Chondrocyte (in vitro differentiated cells): ENCODE data around the gene SPO11. TPM values are rescaled to one million over a fixed set of nuclear protein-coding genes. Genes with fewer than 3 reads are reported as not detected.

Experiments used
- DNase-seq: peaks from one replicate; pipeline ENCODE4 v3.0.0; 2021; ENCODE audit warnings: mixed read lengths, low spot score
- H3K27ac Mint-ChIP-seq: one replicate; pipeline ENCODE4 v1.8.0; 2021; ENCODE audit warnings: mild to moderate bottlenecking, moderate library complexity, mixed read lengths; ENCODE audit not compliant: unreplicated experiment
- H3K27me3 Mint-ChIP-seq: 2 replicates; pipeline ENCODE4 v1.8.0; 2021; ENCODE audit warnings: low read depth, mixed read lengths
- H3K36me3 Mint-ChIP-seq: 2 replicates; pipeline ENCODE4 v1.8.0; 2021; ENCODE audit warnings: low read depth, mixed read lengths
- H3K4me1 Mint-ChIP-seq: 2 replicates; pipeline ENCODE4 v1.8.0; 2021; ENCODE audit warnings: low read depth, mild to moderate bottlenecking, mixed read lengths
- H3K4me3 Mint-ChIP-seq: one replicate; pipeline ENCODE4 v1.8.0; 2021; ENCODE audit warnings: mild to moderate bottlenecking, moderate library complexity, mixed read lengths; ENCODE audit not compliant: unreplicated experiment
- H3K9me3 Mint-ChIP-seq: 2 replicates; pipeline ENCODE4 v1.8.0; 2021; ENCODE audit warnings: low read depth, mixed read lengths
- CTCF ChIP-seq: fragments of 200-600 bp; sonication (generic); IDR thresholded peaks from 2 replicates; pipeline ENCODE4 v1.5.0; 2021; ENCODE audit warnings: antibody characterized with exemption, mild to moderate bottlenecking, moderate library complexity
- total RNA-seq: library from RNA; stranded (reverse); gene quantifications from 3 replicates; pipeline ENCODE4 v1.2.1, GENCODE V29; 2021

The SPO11 gene
- total RNA-seq, 1 donor from 2014 or later: not detected

- Mint-ChIP-seq H3K9me3 (no peaks in the 10 kb centered on the region), H3K4me1 (no peaks in the 10 kb centered on the region), H3K36me3 (no peaks in the 10 kb centered on the region), H3K27me3 (peaks cover 42% of the 10 kb centered on the region), H3K4me3 (no peak overlapping the region), H3K27ac (no peak overlapping the region)
- DNase-seq: no peak
- no peak for TF ChIP-seq CTCF
These were observed 13.6 kb upstream of the SPO11 start for GRCh38 chr20:57315976-57316480.

- no peak for TF ChIP-seq CTCF
- Mint-ChIP-seq H3K4me3 (no peak overlapping the region), H3K4me1 (no peaks in the 10 kb centered on the region), H3K27me3 (peaks cover 49% of the 10 kb centered on the region), H3K9me3 (no peaks in the 10 kb centered on the region), H3K27ac (no peak overlapping the region), H3K36me3 (no peaks in the 10 kb centered on the region)
- no peak for DNase-seq
These were observed 12.8 kb upstream of the SPO11 start for GRCh38 chr20:57316795-57317201.

GRCh38 chr20:57317316-57317788, 12.3 kb upstream of the SPO11 start:
- no peaks in the 10 kb centered on the region for H3K4me1 Mint-ChIP-seq
- no peaks in the 10 kb centered on the region for H3K9me3 Mint-ChIP-seq
- H3K27ac Mint-ChIP-seq: no peak overlapping the region
- H3K36me3 Mint-ChIP-seq: no peaks in the 10 kb centered on the region
- DNase-seq: no peak
- no peak overlapping the region for H3K4me3 Mint-ChIP-seq
- TF ChIP-seq CTCF: no peak
- peaks cover 53% of the 10 kb centered on the region for H3K27me3 Mint-ChIP-seq

- Mint-ChIP-seq H3K27me3 (peaks cover 54% of the 10 kb centered on the region), H3K4me3 (no peak overlapping the region), H3K9me3 (no peaks in the 10 kb centered on the region), H3K27ac (no peak overlapping the region), H3K36me3 (no peaks in the 10 kb centered on the region), H3K4me1 (peaks cover 4% of the 10 kb centered on the region)
- TF ChIP-seq CTCF: no peak
- DNase-seq: no peak
These were observed 11.7 kb upstream of the SPO11 start for GRCh38 chr20:57317789-57318371.

GRCh38 chr20:57319584-57319983, 10.0 kb upstream of the SPO11 start:
- Mint-ChIP-seq H3K27ac (no peak overlapping the region), H3K4me3 (no peak overlapping the region), H3K27me3 (peaks cover 54% of the 10 kb centered on the region), H3K36me3 (no peaks in the 10 kb centered on the region), H3K9me3 (no peaks in the 10 kb centered on the region), H3K4me1 (peaks cover 8% of the 10 kb centered on the region)
- TF ChIP-seq CTCF: no peak
- no peak for DNase-seq
